ENCODE measurements around the gene ENPP4. TPM values are rescaled to one million over a fixed set of nuclear protein-coding genes. Genes with fewer than 3 reads are reported as not detected.

Gene ENPP4
- total RNA-seq, 1 experiment from 2014 or later: 5.4 TPM

DNA sequence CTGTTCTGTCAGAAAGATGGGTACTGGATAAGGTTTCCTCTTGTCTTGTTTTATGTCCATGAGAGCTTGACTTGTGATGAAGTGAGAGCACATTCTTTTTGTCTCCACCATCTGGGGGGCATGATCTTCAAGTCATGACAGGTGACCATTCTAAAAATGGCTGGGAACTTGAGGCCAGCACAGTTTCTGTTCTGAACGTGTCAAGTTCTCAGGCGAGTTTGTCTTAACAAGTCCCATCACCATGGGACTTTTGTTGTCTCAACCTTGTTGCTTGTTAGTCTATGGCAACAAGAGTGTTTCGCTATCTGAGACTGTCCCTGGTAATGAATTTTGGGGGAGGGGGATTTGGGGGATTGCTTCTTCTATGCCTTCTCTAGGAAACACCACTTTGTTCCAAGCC is 25.6 kb upstream of the ENPP4 start:
- no peaks in the 10 kb centered on the region; the same call in 1 of the 2 replicates for H3K27me3 ChIP-seq (ENCODE audit: control insufficient read depth, insufficient read depth, low read length)
- H3K4me1 ChIP-seq (ENCODE audit: control insufficient read depth, insufficient read depth, low read length): no peaks in the 10 kb centered on the region
- H3K4me3 ChIP-seq (ENCODE audit: low read depth in 2 of 2, low read length in 2 of 2): no peak overlapping the region
- TF ChIP-seq, protein P1, sequence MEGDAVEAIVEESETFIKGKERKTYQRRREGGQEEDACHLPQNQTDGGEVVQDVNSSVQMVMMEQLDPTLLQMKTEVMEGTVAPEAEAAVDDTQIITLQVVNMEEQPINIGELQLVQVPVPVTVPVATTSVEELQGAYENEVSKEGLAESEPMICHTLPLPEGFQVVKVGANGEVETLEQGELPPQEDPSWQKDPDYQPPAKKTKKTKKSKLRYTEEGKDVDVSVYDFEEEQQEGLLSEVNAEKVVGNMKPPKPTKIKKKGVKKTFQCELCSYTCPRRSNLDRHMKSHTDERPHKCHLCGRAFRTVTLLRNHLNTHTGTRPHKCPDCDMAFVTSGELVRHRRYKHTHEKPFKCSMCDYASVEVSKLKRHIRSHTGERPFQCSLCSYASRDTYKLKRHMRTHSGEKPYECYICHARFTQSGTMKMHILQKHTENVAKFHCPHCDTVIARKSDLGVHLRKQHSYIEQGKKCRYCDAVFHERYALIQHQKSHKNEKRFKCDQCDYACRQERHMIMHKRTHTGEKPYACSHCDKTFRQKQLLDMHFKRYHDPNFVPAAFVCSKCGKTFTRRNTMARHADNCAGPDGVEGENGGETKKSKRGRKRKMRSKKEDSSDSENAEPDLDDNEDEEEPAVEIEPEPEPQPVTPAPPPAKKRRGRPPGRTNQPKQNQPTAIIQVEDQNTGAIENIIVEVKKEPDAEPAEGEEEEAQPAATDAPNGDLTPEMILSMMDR (IDR thresholded peaks at IDR 0.05): no peak
- TF ChIP-seq, protein P2, sequence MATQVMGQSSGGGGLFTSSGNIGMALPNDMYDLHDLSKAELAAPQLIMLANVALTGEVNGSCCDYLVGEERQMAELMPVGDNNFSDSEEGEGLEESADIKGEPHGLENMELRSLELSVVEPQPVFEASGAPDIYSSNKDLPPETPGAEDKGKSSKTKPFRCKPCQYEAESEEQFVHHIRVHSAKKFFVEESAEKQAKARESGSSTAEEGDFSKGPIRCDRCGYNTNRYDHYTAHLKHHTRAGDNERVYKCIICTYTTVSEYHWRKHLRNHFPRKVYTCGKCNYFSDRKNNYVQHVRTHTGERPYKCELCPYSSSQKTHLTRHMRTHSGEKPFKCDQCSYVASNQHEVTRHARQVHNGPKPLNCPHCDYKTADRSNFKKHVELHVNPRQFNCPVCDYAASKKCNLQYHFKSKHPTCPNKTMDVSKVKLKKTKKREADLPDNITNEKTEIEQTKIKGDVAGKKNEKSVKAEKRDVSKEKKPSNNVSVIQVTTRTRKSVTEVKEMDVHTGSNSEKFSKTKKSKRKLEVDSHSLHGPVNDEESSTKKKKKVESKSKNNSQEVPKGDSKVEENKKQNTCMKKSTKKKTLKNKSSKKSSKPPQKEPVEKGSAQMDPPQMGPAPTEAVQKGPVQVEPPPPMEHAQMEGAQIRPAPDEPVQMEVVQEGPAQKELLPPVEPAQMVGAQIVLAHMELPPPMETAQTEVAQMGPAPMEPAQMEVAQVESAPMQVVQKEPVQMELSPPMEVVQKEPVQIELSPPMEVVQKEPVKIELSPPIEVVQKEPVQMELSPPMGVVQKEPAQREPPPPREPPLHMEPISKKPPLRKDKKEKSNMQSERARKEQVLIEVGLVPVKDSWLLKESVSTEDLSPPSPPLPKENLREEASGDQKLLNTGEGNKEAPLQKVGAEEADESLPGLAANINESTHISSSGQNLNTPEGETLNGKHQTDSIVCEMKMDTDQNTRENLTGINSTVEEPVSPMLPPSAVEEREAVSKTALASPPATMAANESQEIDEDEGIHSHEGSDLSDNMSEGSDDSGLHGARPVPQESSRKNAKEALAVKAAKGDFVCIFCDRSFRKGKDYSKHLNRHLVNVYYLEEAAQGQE (IDR thresholded peaks at IDR 0.05; ENCODE audit: insufficient read depth in 1 of 2, low read depth in 2 of 2, low read length in 1 of 2): no peak
- TF ChIP-seq TCF7L2 (IDR thresholded peaks at IDR 0.05; ENCODE audit: low read depth, low read length) (no peak), POLR2AphosphoS5 (IDR thresholded peaks at IDR 0.05; ENCODE audit: low read depth, low read length) (no peak), SIN3A (IDR thresholded peaks at IDR 0.05; ENCODE audit: borderline replicate concordance, insufficient read depth, low read depth, low read length) (no peak)
- DNase-seq (ENCODE audit: low read depth, low spot score) (no peak), ATAC-seq (no peak)
- POLR2A ChIA-PET: no interaction called here
- no TSS peak for BruUV-seq (replicated peaks)
- H3K27ac ChIP-seq (ENCODE audit: low read length): no peak overlapping the region
- intact Hi-C loops (cut with micrococcal nuclease; ENCODE audit: unreplicated experiment): no loop called here
- CTCF ChIA-PET: no interaction called here
- H3K36me3 ChIP-seq (ENCODE audit: control insufficient read depth, insufficient read depth, low read length): no peaks in the 10 kb centered on the region
- in situ Hi-C loops (cut with HindIII; ENCODE audit: low pct_unique_long_range_greater_than_20kb, low sequenced_read_pairs): no loop called here
- H3K9me3 ChIP-seq (ENCODE audit: control insufficient read depth, insufficient read depth, low read depth, low read length): 0 out of 2 replicates have a peak, but pooled peaks cover 5% of the 10 kb centered on the region

DNA sequence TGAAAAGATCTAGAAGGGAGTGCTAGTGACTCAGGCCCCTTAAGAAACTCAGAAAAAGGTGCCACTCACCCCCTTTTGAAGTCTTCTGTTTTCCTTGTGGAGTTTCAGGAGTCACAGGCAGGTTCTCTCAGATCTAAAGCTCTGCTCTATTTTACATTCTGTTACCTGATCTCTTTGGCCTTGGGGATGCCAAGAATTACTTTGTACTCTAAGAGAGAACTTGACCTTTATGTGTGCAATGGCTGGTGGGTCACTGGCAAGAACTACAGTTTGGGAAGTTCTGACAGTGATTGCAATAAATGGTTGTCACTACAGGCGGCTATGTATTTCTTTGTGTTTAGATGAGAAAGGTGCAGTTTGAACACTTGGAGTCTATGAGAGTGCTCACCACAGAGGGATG is 24.2 kb upstream of the ENPP4 start:
- ATAC-seq: no peak
- no TSS peak for BruUV-seq (replicated peaks)
- Histone ChIP-seq H3K4me1 (ENCODE audit: control insufficient read depth, insufficient read depth, low read length) (no peaks in the 10 kb centered on the region), H3K27ac (ENCODE audit: low read length) (no peak overlapping the region), H3K4me3 (ENCODE audit: low read depth in 2 of 2, low read length in 2 of 2) (no peak overlapping the region), H3K9me3 (ENCODE audit: control insufficient read depth, insufficient read depth, low read depth, low read length) (0 out of 2 replicates have a peak, but pooled peaks cover 5% of the 10 kb centered on the region), H3K36me3 (ENCODE audit: control insufficient read depth, insufficient read depth, low read length) (no peaks in the 10 kb centered on the region), H3K27me3 (ENCODE audit: control insufficient read depth, insufficient read depth, low read length) (no peaks in the 10 kb centered on the region)
- CTCF ChIA-PET: no interaction called here
- in situ Hi-C loops (cut with HindIII; ENCODE audit: low pct_unique_long_range_greater_than_20kb, low sequenced_read_pairs) (no loop called here), intact Hi-C loops (cut with micrococcal nuclease; ENCODE audit: unreplicated experiment) (no loop called here)
- TF ChIP-seq, protein P2 (IDR thresholded peaks at IDR 0.05; ENCODE audit: insufficient read depth in 1 of 2, low read depth in 2 of 2, low read length in 1 of 2): no peak
- no peak for TF ChIP-seq POLR2AphosphoS5 (IDR thresholded peaks at IDR 0.05; ENCODE audit: low read depth, low read length)
- POLR2A ChIA-PET: no interaction called here
- no peak for DNase-seq (ENCODE audit: low read depth, low spot score)

All from Panc1 (cell line).